ENCODE measurements around the gene FLII. TPM values are rescaled to one million over a fixed set of nuclear protein-coding genes. Genes with fewer than 3 reads are reported as not detected.
"Not testable (repeated sequence)": the region's sequence is repeated elsewhere in the genome, so short reads cannot be mapped to it uniquely, and the experiment has no call there.

The FLII gene
- total and polyA plus RNA-seq, 2 donors (not counting 3 experiments of a cell fraction or from before 2014, with no cell fraction given) = 397 to 582 TPM

- no TSS peak for BruUV-seq (replicated peaks)
- H3K4me1 ChIP-seq (ENCODE audit: control insufficient read depth, extremely low read depth, insufficient read depth, low read length) = peaks cover 7% of the 10 kb centered on the region
- TF ChIP-seq FOS (IDR thresholded peaks at IDR 0.05; ENCODE audit: borderline replicate concordance, insufficient read depth, low read length) (no peak), MYC (IDR thresholded peaks at IDR 0.05; ENCODE audit: low read depth, low read length) (no peak), MAX (IDR thresholded peaks at IDR 0.05; ENCODE audit: insufficient read depth, insufficient read length) (no peak), GATA2 (IDR thresholded peaks at IDR 0.05; ENCODE audit: insufficient read depth, insufficient read length, low read depth, low read length) (no peak), POLR2AphosphoS5 (IDR thresholded peaks at IDR 0.05; ENCODE audit: insufficient read depth, low read depth, low read length) (no peak), POLR2A (IDR thresholded peaks at IDR 0.05; ENCODE audit: low read depth, low read length) (no peak), CTCF (IDR thresholded peaks at IDR 0.05; ENCODE audit: extremely low read depth in 1 of 2, insufficient read depth in 1 of 2, low read depth in 1 of 2, low read length in 2 of 2) (peak; percentile 82 to 95)
- no peak overlapping the region for H3K4me3 ChIP-seq (replicated peaks in 1 of 3; ENCODE audit: insufficient read depth in 1 of 3, low read depth in 1 of 3, low read length in 3 of 3)
- no peak overlapping the region for H2AFZ ChIP-seq (ENCODE audit: low read depth, low read length)
- H4K20me1 ChIP-seq (replicated peaks; ENCODE audit: control insufficient read depth, extremely low read depth, insufficient read depth, low read length) = no peaks in the 10 kb centered on the region
- no peak overlapping the region for H3K9ac ChIP-seq (replicated peaks; ENCODE audit: extremely low read depth, insufficient read depth, low read length)
- dilution Hi-C loops (cut with MboI; ENCODE audit: extremely low pct_ligation_motif_present, low sequenced_read_pairs) = no loop called here
- H3K9me3 ChIP-seq (replicated peaks; ENCODE audit: control insufficient read depth, insufficient read depth, low read length) = no peaks in the 10 kb centered on the region
- ChIA-PET POLR2A (no interaction called here), CTCF (interaction anchor here (0.6 to 2.6 kb wide), 21 partner anchors 9 to 341 kb away, joined by 3 to 13 read pairs (median 4); partner anchors contain the start of gene ALKBH5)
- no peak overlapping the region for H3K27ac ChIP-seq (ENCODE audit: insufficient read depth, low read depth, low read length)
- DNase-seq (ENCODE audit: low read depth, low spot score) (peak; percentile 63), FAIRE-seq (peak; percentile 75)
- H3K4me2 ChIP-seq (ENCODE audit: insufficient read depth, low read length) = no peak overlapping the region
- no peaks in the 10 kb centered on the region for H3K79me2 ChIP-seq (ENCODE audit: control insufficient read depth, insufficient read depth, low read length)
- H3K36me3 ChIP-seq (ENCODE audit: control insufficient read depth in 2 of 2, extremely low read depth in 1 of 2, insufficient read depth in 2 of 2, low read length in 2 of 2) = no peaks in the 10 kb centered on the region
- H3K9me1 ChIP-seq (replicated peaks; ENCODE audit: control insufficient read depth, extremely low read depth, insufficient read depth, low read length) = no peaks in the 10 kb centered on the region
- intact Hi-C loops (cut with micrococcal nuclease) = loop anchor here (1.0 to 5.0 kb wide), 2 partner anchors 44 to 75 kb away; no protein-coding TSS in a partner anchor
- no peaks in the 10 kb centered on the region for H3K27me3 ChIP-seq (ENCODE audit: control insufficient read depth in 2 of 2, insufficient read depth in 2 of 2, low read length in 2 of 2)
Observed at GRCh38 chr17:18217412-18218015, 41.0 kb downstream of the FLII start.

GRCh38 chr17:18216906-18217305 lies 41.6 kb downstream of the FLII start:
- H3K36me3 ChIP-seq (ENCODE audit: control insufficient read depth in 2 of 2, extremely low read depth in 1 of 2, insufficient read depth in 2 of 2, low read length in 2 of 2); dilution Hi-C loops (cut with MboI; ENCODE audit: extremely low pct_ligation_motif_present, low sequenced_read_pairs); H3K4me3 ChIP-seq (replicated peaks in 1 of 3; ENCODE audit: insufficient read depth in 1 of 3, low read depth in 1 of 3, low read length in 3 of 3); POLR2A ChIA-PET; H3K9ac ChIP-seq (replicated peaks; ENCODE audit: extremely low read depth, insufficient read depth, low read length); H2AFZ ChIP-seq (ENCODE audit: low read depth, low read length); BruUV-seq (replicated peaks); FAIRE-seq; DNase-seq (ENCODE audit: low read depth, low spot score); H3K9me3 ChIP-seq (replicated peaks; ENCODE audit: control insufficient read depth, insufficient read depth, low read length); H4K20me1 ChIP-seq (replicated peaks; ENCODE audit: control insufficient read depth, extremely low read depth, insufficient read depth, low read length); H3K27ac ChIP-seq (ENCODE audit: insufficient read depth, low read depth, low read length); H3K9me1 ChIP-seq (replicated peaks; ENCODE audit: control insufficient read depth, extremely low read depth, insufficient read depth, low read length); H3K4me1 ChIP-seq (ENCODE audit: control insufficient read depth, extremely low read depth, insufficient read depth, low read length); H3K4me2 ChIP-seq (ENCODE audit: insufficient read depth, low read length); H3K79me2 ChIP-seq (ENCODE audit: control insufficient read depth, insufficient read depth, low read length); H3K27me3 ChIP-seq (ENCODE audit: control insufficient read depth in 2 of 2, insufficient read depth in 2 of 2, low read length in 2 of 2): not testable (repeated sequence)
- CTCF ChIA-PET = interaction anchor here (0.7 to 2.6 kb wide), 15 partner anchors 9 to 340 kb away, joined by 3 to 13 read pairs (median 5); partner anchors contain the start of gene ALKBH5
- intact Hi-C loops (cut with micrococcal nuclease) = loop anchor here (1.0 to 5.0 kb wide), 2 partner anchors 44 to 75 kb away; no protein-coding TSS in a partner anchor

All from endothelial cell of umbilical vein (primary cell).